ENCODE measurements around the gene SUPT3H. TPM values are rescaled to one million over a fixed set of nuclear protein-coding genes. Genes with fewer than 3 reads are reported as not detected.

Gene SUPT3H
- total and polyA plus RNA-seq, 2 of the 13 experiments (the other 11 are each of a cell fraction or from before 2014, with no cell fraction given) = 11.9 to 36.1 TPM

- no peaks in the 10 kb centered on the region for H4K20me1 ChIP-seq (ENCODE audit: insufficient read depth, low read length)
- ChIA-PET CTCF (ENCODE audit: low intra/inter-chr PET ratio, low total read pairs) (no interaction called here), POLR2A (no interaction called here)
- in situ Hi-C loops (cut with HindIII; ENCODE audit: extremely low pct_ligation_motif_present, low pct_unique_long_range_greater_than_20kb) (no loop called here), intact Hi-C loops (cut with micrococcal nuclease; ENCODE audit: unreplicated experiment) (no loop called here)
- no peaks in the 10 kb centered on the region for H3K36me3 ChIP-seq (replicated peaks in 1 of 2; ENCODE audit: control insufficient read depth in 1 of 2, insufficient read depth in 2 of 2, low read length in 2 of 2)
- BruUV-seq (replicated peaks) = no TSS peak
- peaks cover 16% of the 10 kb centered on the region for H3K9me3 ChIP-seq (ENCODE audit: low read length)
- TF ChIP-seq ZNF44 (CRISPR knock-in tag; IDR thresholded peaks at IDR 0.05) (no peak), GATA4 (IDR thresholded peaks at IDR 0.05; ENCODE audit: borderline replicate concordance, low read depth) (no peak), ZNF160 (CRISPR knock-in tag; IDR thresholded peaks at IDR 0.05) (peak; percentile 97)
- H3K79me2 ChIP-seq (ENCODE audit: insufficient read depth, low read length) = no peaks in the 10 kb centered on the region
- H3K4me1 ChIP-seq (ENCODE audit: insufficient read depth, low read length) = peaks cover 15% of the 10 kb centered on the region
- H3K4me2 ChIP-seq (ENCODE audit: low read depth, low read length) = no peak overlapping the region
- H3K4me3 ChIP-seq (replicated peaks in 1 of 3; ENCODE audit: insufficient read depth in 1 of 3, low read depth in 2 of 3, low read length in 3 of 3) = no peak overlapping the region
- ATAC-seq = no peak
- no peak overlapping the region for H3K9ac ChIP-seq (ENCODE audit: insufficient read depth, low read depth, low read length)
- no peak for FAIRE-seq
- no peak for DNase-seq (ENCODE audit: low spot score)
- no peak overlapping the region for H3K27ac ChIP-seq (ENCODE audit: extremely low read length, insufficient read depth, low read length)
- H2AFZ ChIP-seq (ENCODE audit: low read length) = no peak overlapping the region
- no peaks in the 10 kb centered on the region for H3K27me3 ChIP-seq (ENCODE audit: control insufficient read depth in 1 of 2, insufficient read depth in 2 of 2, low read length in 2 of 2)
These were observed 241.2 kb downstream of the SUPT3H start for GRCh38 chr6:45136495-45136894.

GRCh38 chr6:45132658-45133294, 245.0 kb downstream of the SUPT3H start:
- H4K20me1 ChIP-seq (ENCODE audit: insufficient read depth, low read length) = no peaks in the 10 kb centered on the region
- no peak overlapping the region for H3K9ac ChIP-seq (ENCODE audit: insufficient read depth, low read depth, low read length)
- ATAC-seq = peak; percentile 47; the same call in 1 of the 3 replicates
- intact Hi-C loops (cut with micrococcal nuclease; ENCODE audit: unreplicated experiment) = no loop called here
- in situ Hi-C loops (cut with HindIII; ENCODE audit: extremely low pct_ligation_motif_present, low pct_unique_long_range_greater_than_20kb) = no loop called here
- H3K27me3 ChIP-seq (ENCODE audit: control insufficient read depth in 1 of 2, insufficient read depth in 2 of 2, low read length in 2 of 2) = no peaks in the 10 kb centered on the region
- ChIA-PET POLR2A (no interaction called here), CTCF (ENCODE audit: low intra/inter-chr PET ratio, low total read pairs) (no interaction called here)
- 11% methylated on average over 1 of the region's 1 CpG for WGBS (ENCODE audit: low lambda C conversion rate)
- H2AFZ ChIP-seq (ENCODE audit: low read length) = no peak overlapping the region
- DNase-seq (ENCODE audit: low spot score) = peak; percentile 55
- H3K4me1 ChIP-seq (ENCODE audit: insufficient read depth, low read length) = peaks cover 15% of the 10 kb centered on the region
- H3K9me3 ChIP-seq (ENCODE audit: low read length) = peaks cover 15% of the 10 kb centered on the region
- H3K4me2 ChIP-seq (ENCODE audit: low read depth, low read length) = no peak overlapping the region
- no peaks in the 10 kb centered on the region for H3K36me3 ChIP-seq (replicated peaks in 1 of 2; ENCODE audit: control insufficient read depth in 1 of 2, insufficient read depth in 2 of 2, low read length in 2 of 2)
- FAIRE-seq = no peak
- BruUV-seq (replicated peaks) = no TSS peak
- no peak overlapping the region for H3K4me3 ChIP-seq (replicated peaks in 1 of 3; ENCODE audit: insufficient read depth in 1 of 3, low read depth in 2 of 3, low read length in 3 of 3)
- no peak overlapping the region for H3K27ac ChIP-seq (ENCODE audit: extremely low read length, insufficient read depth, low read length)
- no peaks in the 10 kb centered on the region for H3K79me2 ChIP-seq (ENCODE audit: insufficient read depth, low read length)
- TF ChIP-seq SMYD3 (CRISPR knock-in tag; IDR thresholded peaks at IDR 0.05) (0 out of 2 replicates have a peak, but pooled peaks have one; percentile 25), HMG20A (CRISPR knock-in tag; IDR thresholded peaks at IDR 0.05; ENCODE audit: borderline replicate concordance) (peak; percentile 29; the same call in 1 of the 2 replicates), NCOA2 (CRISPR knock-in tag; IDR thresholded peaks at IDR 0.05) (peak; percentile 64), SOX13 (IDR thresholded peaks at IDR 0.05) (no peak), SOX13 (CRISPR knock-in tag; conservative IDR thresholded peaks at IDR 0.05 in 1 of 2, IDR thresholded peaks at IDR 0.05 in 1 of 2) (peak in 1 of 2 experiments; percentile 68; a peak in 2 of 4 replicates), FOXJ3 (CRISPR knock-in tag; IDR thresholded peaks at IDR 0.05; ENCODE audit: borderline replicate concordance) (peak; percentile 58; the same call in 1 of the 2 replicates), EP300 (IDR thresholded peaks at IDR 0.05; ENCODE audit: low read depth in 2 of 2, low read length in 2 of 2) (peak in 1 of 2 experiments; percentile 52; a peak in 1 of 4 replicates), EP300 (CRISPR knock-in tag; IDR thresholded peaks at IDR 0.05; ENCODE audit: borderline replicate concordance) (no peak), ZNF138 (CRISPR knock-in tag; IDR thresholded peaks at IDR 0.05; ENCODE audit: low read depth) (no peak), NR2F6 (IDR thresholded peaks at IDR 0.05) (0 out of 2 replicates have a peak, but pooled peaks have one; percentile 11), NR2F6 (CRISPR knock-in tag; IDR thresholded peaks at IDR 0.05) (no peak)
- TF ChIP-seq, protein P1, sequence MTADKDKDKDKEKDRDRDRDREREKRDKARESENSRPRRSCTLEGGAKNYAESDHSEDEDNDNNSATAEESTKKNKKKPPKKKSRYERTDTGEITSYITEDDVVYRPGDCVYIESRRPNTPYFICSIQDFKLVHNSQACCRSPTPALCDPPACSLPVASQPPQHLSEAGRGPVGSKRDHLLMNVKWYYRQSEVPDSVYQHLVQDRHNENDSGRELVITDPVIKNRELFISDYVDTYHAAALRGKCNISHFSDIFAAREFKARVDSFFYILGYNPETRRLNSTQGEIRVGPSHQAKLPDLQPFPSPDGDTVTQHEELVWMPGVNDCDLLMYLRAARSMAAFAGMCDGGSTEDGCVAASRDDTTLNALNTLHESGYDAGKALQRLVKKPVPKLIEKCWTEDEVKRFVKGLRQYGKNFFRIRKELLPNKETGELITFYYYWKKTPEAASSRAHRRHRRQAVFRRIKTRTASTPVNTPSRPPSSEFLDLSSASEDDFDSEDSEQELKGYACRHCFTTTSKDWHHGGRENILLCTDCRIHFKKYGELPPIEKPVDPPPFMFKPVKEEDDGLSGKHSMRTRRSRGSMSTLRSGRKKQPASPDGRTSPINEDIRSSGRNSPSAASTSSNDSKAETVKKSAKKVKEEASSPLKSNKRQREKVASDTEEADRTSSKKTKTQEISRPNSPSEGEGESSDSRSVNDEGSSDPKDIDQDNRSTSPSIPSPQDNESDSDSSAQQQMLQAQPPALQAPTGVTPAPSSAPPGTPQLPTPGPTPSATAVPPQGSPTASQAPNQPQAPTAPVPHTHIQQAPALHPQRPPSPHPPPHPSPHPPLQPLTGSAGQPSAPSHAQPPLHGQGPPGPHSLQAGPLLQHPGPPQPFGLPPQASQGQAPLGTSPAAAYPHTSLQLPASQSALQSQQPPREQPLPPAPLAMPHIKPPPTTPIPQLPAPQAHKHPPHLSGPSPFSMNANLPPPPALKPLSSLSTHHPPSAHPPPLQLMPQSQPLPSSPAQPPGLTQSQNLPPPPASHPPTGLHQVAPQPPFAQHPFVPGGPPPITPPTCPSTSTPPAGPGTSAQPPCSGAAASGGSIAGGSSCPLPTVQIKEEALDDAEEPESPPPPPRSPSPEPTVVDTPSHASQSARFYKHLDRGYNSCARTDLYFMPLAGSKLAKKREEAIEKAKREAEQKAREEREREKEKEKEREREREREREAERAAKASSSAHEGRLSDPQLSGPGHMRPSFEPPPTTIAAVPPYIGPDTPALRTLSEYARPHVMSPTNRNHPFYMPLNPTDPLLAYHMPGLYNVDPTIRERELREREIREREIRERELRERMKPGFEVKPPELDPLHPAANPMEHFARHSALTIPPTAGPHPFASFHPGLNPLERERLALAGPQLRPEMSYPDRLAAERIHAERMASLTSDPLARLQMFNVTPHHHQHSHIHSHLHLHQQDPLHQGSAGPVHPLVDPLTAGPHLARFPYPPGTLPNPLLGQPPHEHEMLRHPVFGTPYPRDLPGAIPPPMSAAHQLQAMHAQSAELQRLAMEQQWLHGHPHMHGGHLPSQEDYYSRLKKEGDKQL (CRISPR knock-in tag; IDR thresholded peaks at IDR 0.05; ENCODE audit: low read depth) = 0 out of 2 replicates have a peak, but pooled peaks have one; percentile 41

Data from HepG2 (cell line).